IMR-90 (cell line): ENCODE measurements around the gene MGST2.

ENCODE experiments used
- BHLHE40 ChIP-seq: fragments of 150-350 bp; IDR thresholded peaks from 2 replicates; pipeline ENCODE4 v1.6.1; 2016; ENCODE audit warnings: mild to moderate bottlenecking, low read depth, low read length
- CTCF ChIP-seq: conservative IDR thresholded peaks from 2 replicates; pipeline ENCODE4 v1.5.1; 2012; ENCODE audit warnings: mild to moderate bottlenecking, low read depth, low read length, improper control_type of control experiment
- MAZ ChIP-seq: IDR thresholded peaks from 2 replicates; pipeline ENCODE4 v1.6.1; 2012; ENCODE audit warnings: low read depth, mild to moderate bottlenecking, low read length, improper control_type of control experiment, moderate library complexity, borderline replicate concordance
- POLR2A ChIP-seq: IDR thresholded peaks from 2 replicates; pipeline ENCODE4 v1.6.1; 2012; ENCODE audit warnings: mild to moderate bottlenecking, low read depth, low read length
- RCOR1 ChIP-seq: IDR thresholded peaks from 2 replicates; pipeline ENCODE4 v1.6.1; 2012; ENCODE audit warnings: mild to moderate bottlenecking, low read length, improper control_type of control experiment; ENCODE audit not compliant: insufficient replicate concordance
- RFX5 ChIP-seq: IDR thresholded peaks from 2 replicates; pipeline ENCODE4 v1.8.0; 2012; ENCODE audit warnings: low read depth, mild to moderate bottlenecking, low read length, moderate library complexity
- SMC3 ChIP-seq: fragments of 150-350 bp; IDR thresholded peaks from 2 replicates; pipeline ENCODE4 v1.6.1; 2016; ENCODE audit warnings: low read depth, mild to moderate bottlenecking, antibody characterized with exemption, low read length, moderate library complexity
- USF2 ChIP-seq: fragments of 150-350 bp; IDR thresholded peaks from 2 replicates; pipeline ENCODE4 v1.6.1; 2017; ENCODE audit warnings: mild to moderate bottlenecking, antibody characterized with exemption, low read length, low read depth

GRCh38 chr4:139629436-139630125, 36.0 kb upstream of the MGST2 start:
- no peak for TF ChIP-seq CTCF
- TF ChIP-seq SMC3: no peak
- TF ChIP-seq BHLHE40: no peak
- no peak for TF ChIP-seq RCOR1
- TF ChIP-seq USF2: no peak
- TF ChIP-seq MAZ: no peak
- TF ChIP-seq RFX5: no peak
- TF ChIP-seq POLR2A: no peak
